OCI-LY7 (cell line): ENCODE measurements around the gene MZB1. TPM values are rescaled to one million over a fixed set of nuclear protein-coding genes. Genes with fewer than 3 reads are reported as not detected.

Experiments used
- BruUV-seq: library from RNA; stranded (reverse); fragments of 400-500 nt; replicated peaks from 2 replicates; lab custom pipeline; 2021; lab: Mats Ljungman, UMichigan
- CTCF ChIA-PET: fragments of 300-600 bp; sonication (Branson Sonifier 250); formaldehyde crosslinking; loops from one replicate; lab custom pipeline; 2022; ENCODE audit warnings: antibody characterized with exemption; ENCODE audit not compliant: unreplicated experiment; lab: Charles Lee
- POLR2A ChIA-PET: fragments of 300-600 bp; sonication (Branson Sonifier 250); formaldehyde crosslinking; loops from one replicate; lab custom pipeline; 2022; ENCODE audit warnings: antibody characterized with exemption; lab: Charles Lee
- DNase-seq: peaks from one replicate; pipeline ENCODE4 v3.0.0-alpha.2; 2015; ENCODE audit warnings: low spot score
- H2AFZ ChIP-seq: fragments of 200-600 bp; sonication (generic), shearing (Covaris generic); 2 replicates; pipeline ENCODE4 v1.6.1; 2014; ENCODE audit warnings: mild to moderate bottlenecking, antibody characterized with exemption, low read length, moderate library complexity
- H3K27ac ChIP-seq: fragments of 200-600 bp; sonication (generic); 2 replicates; pipeline ENCODE4 v1.5.1; 2014; ENCODE audit warnings: mixed run types, low read depth, mild to moderate bottlenecking, moderate library complexity, low read length, inconsistent platforms; ENCODE audit not compliant: poor library complexity, severe bottlenecking
- H3K36me3 ChIP-seq: fragments of 200-600 bp; sonication (generic); 2 replicates; pipeline ENCODE4 v1.6.1; 2014; ENCODE audit warnings: mild to moderate bottlenecking, antibody characterized with exemption, low read length, moderate library complexity, mixed read lengths; ENCODE audit not compliant: insufficient read depth
- H3K4me1 ChIP-seq: fragments of 200-600 bp; sonication (generic); 2 replicates; pipeline ENCODE4 v1.5.1; 2014; ENCODE audit warnings: mild to moderate bottlenecking, low read length; ENCODE audit not compliant: insufficient read depth, poor library complexity, severe bottlenecking
- H3K4me2 ChIP-seq: fragments of 200-600 bp; sonication (generic); 2 replicates; pipeline ENCODE4 v1.6.1; 2014; ENCODE audit warnings: mild to moderate bottlenecking, low read length
- H3K4me3 ChIP-seq: fragments of 200-600 bp; sonication (generic); 2 replicates; pipeline ENCODE4 v1.5.1; 2014; ENCODE audit warnings: mild to moderate bottlenecking, low read depth, low read length; ENCODE audit not compliant: poor library complexity, severe bottlenecking
- H3K79me2 ChIP-seq: fragments of 200-600 bp; sonication (generic); 2 replicates; pipeline ENCODE4 v1.6.1; 2016; ENCODE audit warnings: low read depth, mild to moderate bottlenecking, low read length, moderate library complexity, mixed read lengths; ENCODE audit not compliant: insufficient read depth
- H3K9me2 ChIP-seq: fragments of 200-600 bp; sonication (generic); 2 replicates; pipeline ENCODE4 v1.6.1; 2016; ENCODE audit warnings: mild to moderate bottlenecking, low read length, mixed read lengths; ENCODE audit not compliant: insufficient read depth
- H3K9me3 ChIP-seq: fragments of 200-600 bp; sonication (generic); 2 replicates; pipeline ENCODE4 v1.6.1; 2014; ENCODE audit warnings: mild to moderate bottlenecking, mixed run types, low read length, mixed read lengths
- H4K20me1 ChIP-seq: fragments of 200-600 bp; sonication (generic); 2 replicates; pipeline ENCODE4 v1.6.1; 2014; ENCODE audit warnings: mild to moderate bottlenecking, antibody characterized with exemption, low read length, moderate library complexity, mixed read lengths; ENCODE audit not compliant: insufficient read depth
- EZH2phosphoT487 ChIP-seq: fragments of 200-600 bp; sonication (generic); IDR thresholded peaks from 2 replicates; pipeline ENCODE4 v1.6.1; 2018; ENCODE audit warnings: low read depth, borderline replicate concordance, mild to moderate bottlenecking, mixed run types, antibody characterized with exemption, low read length, moderate library complexity, mixed read lengths
- intact Hi-C: fragments of 100-400 bp; cut with micrococcal nuclease; formaldehyde crosslinking; loops from one replicate; pipeline ENCODE4 v1.10.0; 2022; ENCODE audit not compliant: unreplicated experiment
- total RNA-seq, 2 experiments: library from RNA; depleted of rRNA in 1 of 2; stranded (reverse); fragments of >200 nt in 1 of 2; shearing (Covaris generic) in 1 of 2; gene quantifications; 2 replicates each; pipeline ENCODE4 v1.2.3, GENCODE V29; 2014 to 2022
- TF ChIP-seq, protein P1 (sequence below): fragments of 200-600 bp; sonication (generic); conservative IDR thresholded peaks from 2 replicates; pipeline ENCODE4 v1.5.1; 2014; ENCODE audit warnings: mild to moderate bottlenecking, antibody characterized with exemption, low read length, moderate library complexity, mixed read lengths

The MZB1 gene
- total RNA-seq, 2 experiments from 2014 or later, result 727 to 1,014 TPM

DNA sequence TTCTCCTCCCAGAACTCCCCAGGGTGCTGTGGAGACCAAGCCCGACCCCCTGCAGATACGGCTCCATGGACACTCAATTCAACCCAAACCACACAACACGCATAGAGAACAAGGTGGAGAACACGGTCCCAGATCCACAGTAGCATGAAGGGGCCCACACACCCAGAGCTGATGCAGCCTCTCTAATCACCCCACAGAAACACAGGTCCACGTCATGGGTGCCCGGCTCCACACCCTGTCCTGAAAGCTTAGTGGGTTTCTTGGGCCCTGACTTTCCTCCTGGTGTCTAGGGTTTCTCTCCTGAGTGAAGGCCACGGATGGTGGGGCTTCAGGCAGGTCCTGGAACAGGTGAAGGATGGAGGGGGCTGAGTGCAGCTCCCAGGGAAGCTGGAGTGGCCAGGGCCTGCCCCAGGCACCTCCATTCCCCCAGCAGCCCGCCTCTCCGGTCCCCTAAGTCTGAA lies 5.1 kb downstream of the MZB1 start:
- Histone ChIP-seq H3K27ac (peak overlapping the region; percentile 90), H3K4me2 (peak overlapping the region; percentile 99), H3K9me2 (no peaks in the 10 kb centered on the region), H2AFZ (no peak overlapping the region), H3K4me1 (peaks cover 63% of the 10 kb centered on the region), H3K4me3 (peak overlapping the region; percentile 79), H4K20me1 (peaks cover 7% of the 10 kb centered on the region; the same call in 1 of the 2 replicates), H3K36me3 (peaks cover 53% of the 10 kb centered on the region), H3K79me2 (peaks cover 47% of the 10 kb centered on the region), H3K9me3 (no peaks in the 10 kb centered on the region)
- ChIA-PET CTCF (no interaction called here), POLR2A (interaction anchor here (0.9 kb wide), 1 partner anchor 91 kb away, joined by 3 read pairs; the partner anchor contains the start of gene MATR3)
- no peak for DNase-seq
- BruUV-seq, result no TSS peak
- intact Hi-C loops, result no loop called here
- TF ChIP-seq, protein P1, sequence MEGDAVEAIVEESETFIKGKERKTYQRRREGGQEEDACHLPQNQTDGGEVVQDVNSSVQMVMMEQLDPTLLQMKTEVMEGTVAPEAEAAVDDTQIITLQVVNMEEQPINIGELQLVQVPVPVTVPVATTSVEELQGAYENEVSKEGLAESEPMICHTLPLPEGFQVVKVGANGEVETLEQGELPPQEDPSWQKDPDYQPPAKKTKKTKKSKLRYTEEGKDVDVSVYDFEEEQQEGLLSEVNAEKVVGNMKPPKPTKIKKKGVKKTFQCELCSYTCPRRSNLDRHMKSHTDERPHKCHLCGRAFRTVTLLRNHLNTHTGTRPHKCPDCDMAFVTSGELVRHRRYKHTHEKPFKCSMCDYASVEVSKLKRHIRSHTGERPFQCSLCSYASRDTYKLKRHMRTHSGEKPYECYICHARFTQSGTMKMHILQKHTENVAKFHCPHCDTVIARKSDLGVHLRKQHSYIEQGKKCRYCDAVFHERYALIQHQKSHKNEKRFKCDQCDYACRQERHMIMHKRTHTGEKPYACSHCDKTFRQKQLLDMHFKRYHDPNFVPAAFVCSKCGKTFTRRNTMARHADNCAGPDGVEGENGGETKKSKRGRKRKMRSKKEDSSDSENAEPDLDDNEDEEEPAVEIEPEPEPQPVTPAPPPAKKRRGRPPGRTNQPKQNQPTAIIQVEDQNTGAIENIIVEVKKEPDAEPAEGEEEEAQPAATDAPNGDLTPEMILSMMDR, result no peak
- no peak for TF ChIP-seq EZH2phosphoT487

DNA sequence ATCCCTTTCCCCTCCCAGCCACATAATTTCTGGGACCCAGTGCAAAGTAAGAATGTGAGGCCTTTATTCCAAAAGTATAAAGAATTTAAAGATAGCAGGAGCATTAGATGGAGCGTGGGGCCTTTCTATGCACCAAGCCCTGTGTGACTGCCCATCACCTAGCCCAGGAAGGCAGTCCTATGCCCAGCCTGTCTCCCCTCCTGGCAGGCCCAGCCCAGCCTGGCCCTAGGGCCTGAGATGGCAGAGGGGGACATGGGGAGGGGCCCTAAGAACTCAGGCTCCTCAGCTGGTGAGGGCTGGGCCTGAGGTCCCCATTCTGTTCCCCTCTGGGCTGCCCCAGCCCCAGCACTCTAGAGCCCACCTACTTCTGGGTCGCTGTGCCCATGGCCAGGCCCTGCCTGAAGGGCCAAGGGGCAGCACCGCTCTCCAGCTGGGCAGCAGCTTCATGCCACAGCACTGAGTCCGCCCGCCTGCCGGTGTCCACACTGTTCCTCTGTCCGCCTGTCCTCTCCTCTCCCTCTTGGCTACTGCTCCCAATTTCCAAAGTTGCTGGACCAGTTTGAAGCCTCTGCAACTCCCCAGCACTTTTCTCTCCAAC lies 5.6 kb downstream of the MZB1 start:
- peak overlapping the region; percentile 99 for H3K4me2 ChIP-seq
- BruUV-seq, result no TSS peak
- H2AFZ ChIP-seq, result no peak overlapping the region
- ChIA-PET POLR2A (interaction anchor here (0.9 to 1.5 kb wide), 2 partner anchors 91 to 108 kb away, joined by 3 read pairs; partner anchors contain the start of gene MATR3), CTCF (no interaction called here)
- peak overlapping the region; percentile 90 for H3K27ac ChIP-seq
- H3K4me1 ChIP-seq, result peaks cover 62% of the 10 kb centered on the region
- H4K20me1 ChIP-seq, result peaks cover 7% of the 10 kb centered on the region; the same call in 1 of the 2 replicates
- TF ChIP-seq, protein P1, result no peak
- TF ChIP-seq EZH2phosphoT487, result no peak
- no peaks in the 10 kb centered on the region for H3K9me2 ChIP-seq
- peak overlapping the region; percentile 79 for H3K4me3 ChIP-seq
- intact Hi-C loops, result loop anchor here (1.0 kb wide), 1 partner anchor 8 kb away; no protein-coding TSS in a partner anchor
- H3K9me3 ChIP-seq, result no peaks in the 10 kb centered on the region
- H3K79me2 ChIP-seq, result peaks cover 41% of the 10 kb centered on the region
- DNase-seq, result no peak
- peaks cover 48% of the 10 kb centered on the region for H3K36me3 ChIP-seq
